ENCODE data around the gene DET1. TPM values are rescaled to one million over a fixed set of nuclear protein-coding genes. Genes with fewer than 3 reads are reported as not detected.
"Not testable (repeated sequence)": the region's sequence is repeated elsewhere in the genome, so short reads cannot be mapped to it uniquely, and the experiment has no call there.

Gene DET1
- total and polyA plus RNA-seq, 4 donors, result 2.5 to 6.7 (median 3.0) TPM

GRCh38 chr15:88469321-88469720, 77.2 kb downstream of the DET1 start:
- no peak overlapping the region for H3K4me3 ChIP-seq (ENCODE audit: low read length in 2 of 2)
- peaks cover 0 to 5% of the 10 kb centered on the region in 2 donors for H3K4me1 ChIP-seq (ENCODE audit: control insufficient read depth in 1 of 2, insufficient read depth in 2 of 2, low read length in 2 of 2)
- peaks cover 0 to 2% of the 10 kb centered on the region in 2 donors for H3K36me3 ChIP-seq (ENCODE audit: control insufficient read depth in 1 of 2, insufficient read depth in 2 of 2, low read length in 1 of 2)
- no peaks in the 10 kb centered on the region for H3K27me3 ChIP-seq (ENCODE audit: control insufficient read depth in 1 of 2, insufficient read depth in 2 of 2, low read length in 1 of 2)
- intact Hi-C loops (cut with DNase I), result loop anchor here in 1 of 2 donors (5.0 kb wide), 1 partner anchor 153 kb away; the partner anchor contains the start of gene AEN
- H3K27ac ChIP-seq (ENCODE audit: low read depth in 1 of 2, low read length in 2 of 2), result no peak overlapping the region
- no peaks in the 10 kb centered on the region for H3K9me3 ChIP-seq (ENCODE audit: control insufficient read depth, low read length)
- WGBS, 2 donors, result 93 to 98% methylated on average over 2 of the region's 2 CpGs
- DNase-seq, result no peak
- no peak for ATAC-seq (ENCODE audit: low FRiP score)

GRCh38 chr15:88468721-88469120, 77.8 kb downstream of the DET1 start:
- not testable (repeated sequence) for ATAC-seq (ENCODE audit: low FRiP score); H3K4me1 ChIP-seq (ENCODE audit: control insufficient read depth in 1 of 2, insufficient read depth in 2 of 2, low read length in 2 of 2); H3K27me3 ChIP-seq (ENCODE audit: control insufficient read depth in 1 of 2, insufficient read depth in 2 of 2, low read length in 1 of 2); H3K36me3 ChIP-seq (ENCODE audit: control insufficient read depth in 1 of 2, insufficient read depth in 2 of 2, low read length in 1 of 2); H3K27ac ChIP-seq (ENCODE audit: low read depth in 1 of 2, low read length in 2 of 2); H3K4me3 ChIP-seq (ENCODE audit: low read length in 2 of 2); H3K9me3 ChIP-seq (ENCODE audit: control insufficient read depth, low read length); DNase-seq
- 96% methylated on average over 10 of the region's 10 CpGs for WGBS, 2 donors
- intact Hi-C loops (cut with DNase I), result loop anchor here in 1 of 2 donors (5.0 kb wide), 1 partner anchor 154 kb away; the partner anchor contains the start of gene AEN

DNA sequence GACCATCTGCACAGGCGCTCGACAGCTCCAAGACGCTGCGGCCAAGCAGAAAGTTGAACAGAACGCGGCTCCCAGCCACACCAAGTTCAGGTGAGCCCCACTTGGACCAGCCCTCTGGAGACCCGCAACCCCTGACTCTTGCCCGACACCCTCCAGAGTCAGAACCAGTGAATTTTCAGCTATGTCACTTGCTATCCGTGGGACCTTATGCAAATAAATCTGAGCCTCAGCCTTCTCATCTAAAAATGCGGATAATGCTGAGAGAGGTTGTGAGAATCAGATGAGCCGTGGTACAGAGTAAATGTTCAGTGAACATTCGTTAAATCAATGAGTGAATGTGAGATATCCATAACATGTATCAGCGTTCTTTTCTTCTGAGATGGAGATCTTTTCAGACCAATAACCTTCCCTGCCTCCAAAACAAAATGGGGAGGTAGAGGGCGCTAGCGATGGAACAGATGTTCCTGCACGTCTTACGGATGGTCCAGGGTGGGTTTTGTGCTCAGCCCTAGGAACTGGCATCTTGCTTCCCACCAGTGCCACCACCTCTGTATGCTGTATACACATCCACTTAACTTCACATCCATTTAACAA, 78.4 kb downstream of the DET1 start:
- Histone ChIP-seq H3K27me3 (ENCODE audit: control insufficient read depth in 1 of 2, insufficient read depth in 2 of 2, low read length in 1 of 2) (no peaks in the 10 kb centered on the region), H3K4me3 (ENCODE audit: low read length in 2 of 2) (peak overlapping the region; percentile 29 to 73), H3K4me1 (ENCODE audit: control insufficient read depth in 1 of 2, insufficient read depth in 2 of 2, low read length in 2 of 2) (peaks cover 0 to 5% of the 10 kb centered on the region in 2 donors), H3K27ac (ENCODE audit: low read depth in 1 of 2, low read length in 2 of 2) (no peak overlapping the region), H3K9me3 (ENCODE audit: control insufficient read depth, low read length) (no peaks in the 10 kb centered on the region), H3K36me3 (ENCODE audit: control insufficient read depth in 1 of 2, insufficient read depth in 2 of 2, low read length in 1 of 2) (peaks cover 0 to 7% of the 10 kb centered on the region in 2 donors)
- ATAC-seq (ENCODE audit: low FRiP score), result no peak
- intact Hi-C loops (cut with DNase I), result loop anchor here in 1 of 2 donors (5.0 kb wide), 1 partner anchor 154 kb away; the partner anchor contains the start of gene AEN
- DNase-seq, result no peak
- WGBS, 2 donors, result 1% methylated on average over 17 of the region's 17 CpGs

DNA sequence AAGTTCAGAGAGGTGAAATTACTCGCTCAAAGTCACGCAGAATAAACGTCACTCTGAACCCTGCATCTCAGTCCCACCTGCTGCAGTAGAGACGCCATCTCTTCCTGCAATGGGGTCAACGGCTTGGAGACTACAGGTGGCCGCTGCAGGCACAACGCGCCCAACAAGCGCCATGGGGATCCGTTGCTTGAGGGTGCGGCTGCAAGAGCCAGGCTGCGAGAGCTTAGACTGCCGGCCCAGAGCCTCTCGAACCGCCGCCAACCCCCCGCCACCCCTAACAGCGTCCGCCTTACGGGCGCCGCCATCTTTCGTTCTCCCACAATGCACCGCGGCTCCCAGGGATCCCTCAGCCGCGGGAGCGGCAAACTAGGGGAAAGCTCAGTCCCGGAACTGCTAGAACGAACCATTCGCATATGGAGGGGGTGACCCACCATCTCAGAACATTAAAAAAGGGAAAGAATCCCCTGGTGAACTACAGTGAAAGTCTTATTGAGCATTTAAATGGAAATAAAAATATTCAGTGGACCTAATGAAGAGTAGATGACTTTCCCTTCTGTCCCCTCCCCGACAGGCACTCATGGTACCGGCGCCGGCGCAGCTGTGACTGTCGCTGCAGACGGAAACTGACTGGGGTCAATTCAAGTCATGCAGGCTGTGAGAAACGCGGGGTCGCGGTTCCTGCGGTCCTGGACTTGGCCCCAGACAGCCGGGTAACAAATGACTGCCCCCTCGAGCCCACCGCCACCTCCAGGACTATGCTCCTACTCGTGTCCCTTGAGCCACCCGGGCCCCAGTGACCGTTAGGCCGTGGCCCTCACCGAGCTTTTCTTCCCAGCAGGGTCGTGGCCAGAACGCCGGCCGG, 79.2 kb downstream of the DET1 start, which contains the start of the genes MRPL46 and MRPS11:
TSS of gene MRPL46 (minus strand) at position 316 of the 862 bp plus-strand sequence. CDS start at position 305, 11 bp downstream.
TSS of gene MRPS11 (plus strand) at position 636 of the 862 bp plus-strand sequence. CDS start at position 646, 10 bp downstream.
- peak within 1 kb of the TSS; percentile 73 to 81 for H3K4me3 ChIP-seq (ENCODE audit: low read length in 2 of 2)
- peak; percentile 98 for ATAC-seq (ENCODE audit: low FRiP score)
- peaks cover 0 to 9% of the 10 kb centered on the region in 2 donors for H3K36me3 ChIP-seq (ENCODE audit: control insufficient read depth in 1 of 2, insufficient read depth in 2 of 2, low read length in 1 of 2)
- no peaks in the 10 kb centered on the region for H3K9me3 ChIP-seq (ENCODE audit: control insufficient read depth, low read length)
- H3K27me3 ChIP-seq (ENCODE audit: control insufficient read depth in 1 of 2, insufficient read depth in 2 of 2, low read length in 1 of 2), result no peaks in the 10 kb centered on the region
- intact Hi-C loops (cut with DNase I), result loop anchor here in 1 of 2 donors (5.0 kb wide), 1 partner anchor 155 kb away; the partner anchor contains the start of gene AEN
- DNase-seq, result peak; percentile 92 to 97
- WGBS, 2 donors, result 0% methylated on average over 55 of the region's 55 CpGs
- H3K4me1 ChIP-seq (ENCODE audit: control insufficient read depth in 1 of 2, insufficient read depth in 2 of 2, low read length in 2 of 2), result peaks cover 0 to 5% of the 10 kb centered on the region in 2 donors
- H3K27ac ChIP-seq (ENCODE audit: low read depth in 1 of 2, low read length in 2 of 2), result peak within 1 kb of the TSS in 1 of 2 donors; percentile 42

DNA sequence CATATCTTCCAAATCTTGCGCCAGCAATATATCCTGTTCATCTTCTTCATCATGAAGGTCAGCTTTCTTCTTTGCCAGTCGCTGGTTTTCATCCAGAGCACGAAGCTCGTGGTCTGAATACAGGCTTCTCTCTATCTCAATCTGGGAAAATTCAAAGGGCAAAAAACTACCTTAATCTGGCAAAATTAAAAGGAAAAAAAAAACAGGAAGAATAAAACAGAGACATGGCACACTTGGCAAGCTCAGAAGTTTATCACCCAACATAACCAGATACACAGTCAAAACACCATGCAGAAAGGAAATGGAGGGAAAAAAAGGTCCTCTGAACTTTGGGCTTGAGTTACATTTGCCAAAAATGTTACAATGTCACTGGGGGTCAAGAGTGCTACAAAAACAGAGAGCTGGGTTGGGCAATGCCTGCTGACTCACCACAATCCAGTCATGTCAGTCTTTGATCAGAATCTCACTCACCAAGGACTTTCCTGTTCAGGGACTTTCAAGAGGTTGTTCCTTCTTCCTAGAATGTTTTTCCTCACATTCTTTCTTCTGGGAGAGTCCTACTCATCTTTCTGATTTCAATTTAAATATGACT, 80.8 kb downstream of the DET1 start:
- H3K4me3 ChIP-seq (ENCODE audit: low read length in 2 of 2), result no peak overlapping the region

GRCh38 chr15:88463870-88464532, 82.5 kb downstream of the DET1 start:
- 80 to 88% methylated on average over 2 of the region's 2 CpGs for WGBS, 2 donors
- Histone ChIP-seq H3K4me3 (ENCODE audit: low read length in 2 of 2) (no peak overlapping the region), H3K27me3 (ENCODE audit: control insufficient read depth in 1 of 2, insufficient read depth in 2 of 2, low read length in 1 of 2) (no peaks in the 10 kb centered on the region), H3K27ac (ENCODE audit: low read depth in 1 of 2, low read length in 2 of 2) (no peak overlapping the region), H3K4me1 (ENCODE audit: control insufficient read depth in 1 of 2, insufficient read depth in 2 of 2, low read length in 2 of 2) (peaks cover 0 to 5% of the 10 kb centered on the region in 2 donors), H3K9me3 (ENCODE audit: control insufficient read depth, low read length) (no peaks in the 10 kb centered on the region), H3K36me3 (ENCODE audit: control insufficient read depth in 1 of 2, insufficient read depth in 2 of 2, low read length in 1 of 2) (peaks cover 4 to 17% of the 10 kb centered on the region in 2 donors)
- intact Hi-C loops (cut with DNase I), result no loop called here
- ATAC-seq (ENCODE audit: low FRiP score) (no peak), DNase-seq (no peak)

More for the DNA sequence above, 80.8 kb downstream of the DET1 start:
- H3K27me3 ChIP-seq (ENCODE audit: control insufficient read depth in 1 of 2, insufficient read depth in 2 of 2, low read length in 1 of 2), result no peaks in the 10 kb centered on the region
- peaks cover 0 to 9% of the 10 kb centered on the region in 2 donors for H3K36me3 ChIP-seq (ENCODE audit: control insufficient read depth in 1 of 2, insufficient read depth in 2 of 2, low read length in 1 of 2)
- DNase-seq (no peak), ATAC-seq (ENCODE audit: low FRiP score) (no peak)
- peaks cover 0 to 5% of the 10 kb centered on the region in 2 donors for H3K4me1 ChIP-seq (ENCODE audit: control insufficient read depth in 1 of 2, insufficient read depth in 2 of 2, low read length in 2 of 2)
- intact Hi-C loops (cut with DNase I), result loop anchor here in 1 of 2 donors (5.0 kb wide), 1 partner anchor 157 kb away; the partner anchor contains the start of gene AEN
- no peaks in the 10 kb centered on the region for H3K9me3 ChIP-seq (ENCODE audit: control insufficient read depth, low read length)
- no peak overlapping the region for H3K27ac ChIP-seq (ENCODE audit: low read depth in 1 of 2, low read length in 2 of 2)
- WGBS, 2 donors, result 92 to 95% methylated on average over 4 of the region's 4 CpGs
